Measurements from ENCODE around the gene SGK1. TPM values are rescaled to one million over a fixed set of nuclear protein-coding genes. Genes with fewer than 3 reads are reported as not detected.

SGK1 gene
- total RNA-seq, 2 donors from 2014 or later: 9.7 to 13.0 TPM

GRCh38 chr6:134310817-134311216, 7.1 kb downstream of the SGK1 start:
- Mint-ChIP-seq H3K9me3 (no peaks in the 10 kb centered on the region), H3K4me1 (peaks cover 19% of the 10 kb centered on the region), H3K27ac (no peak overlapping the region), H3K36me3 (ENCODE audit: low read depth) (no peaks in the 10 kb centered on the region), H3K27me3 (ENCODE audit: insufficient read depth) (peaks cover 36% of the 10 kb centered on the region), H3K4me3 (no peak overlapping the region)
- Histone ChIP-seq H3K9ac (ENCODE audit: extremely low read depth, low read length, poor library complexity, severe bottlenecking) (no peak overlapping the region), H3K27ac (ENCODE audit: low read depth, low read length) (no peak overlapping the region), H3K9me3 (ENCODE audit: control insufficient read depth, low read length) (no peaks in the 10 kb centered on the region), H3K27me3 (ENCODE audit: control insufficient read depth, insufficient read depth, low read length, poor library complexity, severe bottlenecking) (peaks cover 10% of the 10 kb centered on the region), H3K4me3 (ENCODE audit: low read length) (no peak overlapping the region), H3K4me1 (ENCODE audit: control insufficient read depth, insufficient read depth, low read length) (no peaks in the 10 kb centered on the region), H3K36me3 (ENCODE audit: control insufficient read depth, insufficient read depth, low read length) (no peaks in the 10 kb centered on the region)
- no peak for DNase-seq
- WGBS, 2 experiments (ENCODE audit: insufficient coverage in 1 of 2, insufficient read length in 1 of 2): 96% methylated on average over 1 of the region's 2 CpGs; no CpG with 5 or more reads in 1 of the 2 experiments
- TF ChIP-seq CTCF (conservative IDR thresholded peaks at IDR 0.05): no peak

- H3K9me3 ChIP-seq (ENCODE audit: control insufficient read depth, low read length): no peaks in the 10 kb centered on the region
- Mint-ChIP-seq H3K4me3 (no peak overlapping the region), H3K27me3 (ENCODE audit: insufficient read depth) (peaks cover 32% of the 10 kb centered on the region), H3K36me3 (ENCODE audit: low read depth) (no peaks in the 10 kb centered on the region), H3K27ac (no peak overlapping the region), H3K9me3 (no peaks in the 10 kb centered on the region), H3K4me1 (peaks cover 19% of the 10 kb centered on the region)
- no peak for DNase-seq
- no peak overlapping the region for H3K4me3 ChIP-seq (ENCODE audit: low read length)
- H3K4me1 ChIP-seq (ENCODE audit: control insufficient read depth, insufficient read depth, low read length): no peaks in the 10 kb centered on the region
- H3K27ac ChIP-seq (ENCODE audit: low read depth, low read length): no peak overlapping the region
- no peak overlapping the region for H3K9ac ChIP-seq (ENCODE audit: extremely low read depth, low read length, poor library complexity, severe bottlenecking)
- peaks cover 8% of the 10 kb centered on the region for H3K27me3 ChIP-seq (ENCODE audit: control insufficient read depth, insufficient read depth, low read length, poor library complexity, severe bottlenecking)
- 85 to 87% methylated on average over 3 to 5 of the region's 5 CpGs for WGBS, 2 experiments (ENCODE audit: insufficient coverage in 1 of 2, insufficient read length in 1 of 2)
- H3K36me3 ChIP-seq (ENCODE audit: control insufficient read depth, insufficient read depth, low read length): no peaks in the 10 kb centered on the region
- TF ChIP-seq CTCF (conservative IDR thresholded peaks at IDR 0.05): no peak
These were observed 7.8 kb downstream of the SGK1 start for GRCh38 chr6:134309983-134310605.

- Histone ChIP-seq H3K9me3 (ENCODE audit: control insufficient read depth, low read length) (no peaks in the 10 kb centered on the region), H3K9ac (ENCODE audit: extremely low read depth, low read length, poor library complexity, severe bottlenecking) (no peak overlapping the region), H3K4me3 (ENCODE audit: low read length) (no peak overlapping the region), H3K36me3 (ENCODE audit: control insufficient read depth, insufficient read depth, low read length) (no peaks in the 10 kb centered on the region), H3K27ac (ENCODE audit: low read depth, low read length) (no peak overlapping the region), H3K4me1 (ENCODE audit: control insufficient read depth, insufficient read depth, low read length) (no peaks in the 10 kb centered on the region), H3K27me3 (ENCODE audit: control insufficient read depth, insufficient read depth, low read length, poor library complexity, severe bottlenecking) (peaks cover 6% of the 10 kb centered on the region)
- H3K27ac Mint-ChIP-seq: no peak overlapping the region
- H3K9me3 Mint-ChIP-seq: no peaks in the 10 kb centered on the region
- 95 to 100% methylated on average over 1 to 3 of the region's 3 CpGs for WGBS, 2 experiments (ENCODE audit: insufficient coverage in 1 of 2, insufficient read length in 1 of 2)
- no peak for TF ChIP-seq CTCF (conservative IDR thresholded peaks at IDR 0.05)
- no peak overlapping the region for H3K4me3 Mint-ChIP-seq
- peaks cover 19% of the 10 kb centered on the region for H3K4me1 Mint-ChIP-seq
- H3K27me3 Mint-ChIP-seq (ENCODE audit: insufficient read depth): peaks cover 31% of the 10 kb centered on the region
- DNase-seq: no peak
- H3K36me3 Mint-ChIP-seq (ENCODE audit: low read depth): no peaks in the 10 kb centered on the region
These were observed 8.7 kb downstream of the SGK1 start for GRCh38 chr6:134309227-134309626.

All from endodermal cell (in vitro differentiated cells).